ENCODE results near the gene TAF11L14.
"Not testable (repeated sequence)": the region's sequence is repeated elsewhere in the genome, so short reads cannot be mapped to it uniquely, and the experiment has no call there.

The TAF11L14 gene

GRCh38 chr5:17634160-17634559 is at the start of gene TAF11L14:
Gene TAF11L14, plus strand, starts transcription at chr5:17634460.
- no peak for DNase-seq

GRCh38 chr5:17585658-17586057 is 48.6 kb upstream of the TAF11L14 start, which contains the start of gene TAF11L7:
Gene TAF11L7, minus strand, starts transcription at chr5:17585758.
- not testable (repeated sequence) for DNase-seq

- DNase-seq, result not testable (repeated sequence)
Measured at GRCh38 chr5:17590860-17591259, 43.4 kb upstream of the TAF11L14 start, which contains the start of gene TAF11L8. Gene TAF11L8, minus strand, starts transcription at chr5:17590960.

- DNase-seq, result not testable (repeated sequence)
Measured at GRCh38 chr5:17594255-17594654, 40.0 kb upstream of the TAF11L14 start, which contains the start of gene TAF11L9. Gene TAF11L9, minus strand, starts transcription at chr5:17594394.

GRCh38 chr5:17597728-17598127 is 36.5 kb upstream of the TAF11L14 start, which contains the start of gene TAF11L10:
Gene TAF11L10, minus strand, starts transcription at chr5:17597828.
- DNase-seq, result not testable (repeated sequence)

GRCh38 chr5:17603880-17604279 is 30.4 kb upstream of the TAF11L14 start, which contains the start of gene TAF11L11:
Gene TAF11L11, plus strand, starts transcription at chr5:17604183.
- not testable (repeated sequence) for DNase-seq

GRCh38 chr5:17604951-17605350 is 29.3 kb upstream of the TAF11L14 start:
- DNase-seq, result no peak

- DNase-seq, result not testable (repeated sequence)
Measured at GRCh38 chr5:17607461-17607860, 26.8 kb upstream of the TAF11L14 start.

GRCh38 chr5:17610092-17610491 is 24.2 kb upstream of the TAF11L14 start, which contains the start of gene TAF11L12:
Gene TAF11L12, plus strand, starts transcription at chr5:17610392.
- DNase-seq, result not testable (repeated sequence)

GRCh38 chr5:17614872-17615605 is 19.2 kb upstream of the TAF11L14 start:
- no peak for DNase-seq

GRCh38 chr5:17619354-17619753 is 14.9 kb upstream of the TAF11L14 start:
- DNase-seq, result no peak

- DNase-seq, result no peak
Measured at GRCh38 chr5:17620627-17621026, 13.6 kb upstream of the TAF11L14 start.

GRCh38 chr5:17625686-17626085 is 8.6 kb upstream of the TAF11L14 start:
- DNase-seq, result no peak

GRCh38 chr5:17631788-17632187 is 2.5 kb upstream of the TAF11L14 start, which contains the start of gene TAF11L13:
Gene TAF11L13, plus strand, starts transcription at chr5:17632088.
- not testable (repeated sequence) for DNase-seq

GRCh38 chr5:17649232-17649631 is 15.0 kb downstream of the TAF11L14 start:
- not testable (repeated sequence) for DNase-seq

- not testable (repeated sequence) for DNase-seq
Measured at GRCh38 chr5:17655201-17655759, 21.0 kb downstream of the TAF11L14 start.

- DNase-seq, result no peak
Measured at GRCh38 chr5:17655921-17656320, 21.7 kb downstream of the TAF11L14 start.

- DNase-seq, result no peak
Measured at GRCh38 chr5:17663182-17663581, 28.9 kb downstream of the TAF11L14 start.

- DNase-seq, result no peak
Measured at GRCh38 chr5:17665836-17666235, 31.6 kb downstream of the TAF11L14 start.

GRCh38 chr5:17666726-17667235 is 32.5 kb downstream of the TAF11L14 start:
- DNase-seq, result no peak

- no peak for DNase-seq
Measured at GRCh38 chr5:17670353-17670752, 36.1 kb downstream of the TAF11L14 start.

- DNase-seq, result no peak
Measured at GRCh38 chr5:17678751-17679324, 44.6 kb downstream of the TAF11L14 start.

GRCh38 chr5:17679597-17680203 is 45.4 kb downstream of the TAF11L14 start:
- DNase-seq, result no peak
